GM19043 (cell line): Measurements from ENCODE around the gene OSBP2.

Experiments
- ATAC-seq: cut with Tn5 transposase; IDR thresholded peaks from one replicate; pipeline ENCODE4 v1.9.1; 2021; ENCODE audit warnings: low read depth; ENCODE audit not compliant: unreplicated experiment

OSBP2 gene

DNA sequence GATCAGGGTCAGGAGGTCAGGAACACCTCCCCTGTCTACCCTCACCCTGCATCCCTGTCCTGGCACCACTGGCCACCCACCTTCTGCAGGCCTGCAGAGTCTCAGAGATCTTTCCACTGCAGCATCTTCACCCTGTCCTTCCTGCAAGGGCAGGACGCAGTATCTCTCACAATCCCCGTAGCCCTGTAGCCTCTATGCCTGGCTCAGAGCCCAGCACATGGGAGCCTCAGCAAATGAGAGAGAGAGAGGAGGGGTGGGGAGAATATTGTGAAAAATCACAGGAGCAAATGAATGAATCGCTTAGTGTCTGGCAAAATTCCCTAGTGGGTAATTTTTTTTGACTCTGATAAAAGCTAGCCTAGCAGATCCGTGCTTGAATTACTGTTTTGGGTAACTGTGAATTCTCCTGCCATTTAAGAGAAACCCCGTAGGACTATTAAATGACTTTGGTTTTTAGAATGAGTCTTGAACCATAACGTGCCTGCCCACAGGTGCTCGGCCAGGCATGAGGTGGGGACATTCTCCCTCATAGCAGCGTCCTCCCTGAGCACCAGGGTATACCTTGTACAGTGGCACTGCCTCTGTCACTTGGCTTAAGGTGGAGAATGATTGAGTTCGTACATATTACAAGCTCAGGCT is 182.4 kb downstream of the OSBP2 start:
- no peak for ATAC-seq

DNA sequence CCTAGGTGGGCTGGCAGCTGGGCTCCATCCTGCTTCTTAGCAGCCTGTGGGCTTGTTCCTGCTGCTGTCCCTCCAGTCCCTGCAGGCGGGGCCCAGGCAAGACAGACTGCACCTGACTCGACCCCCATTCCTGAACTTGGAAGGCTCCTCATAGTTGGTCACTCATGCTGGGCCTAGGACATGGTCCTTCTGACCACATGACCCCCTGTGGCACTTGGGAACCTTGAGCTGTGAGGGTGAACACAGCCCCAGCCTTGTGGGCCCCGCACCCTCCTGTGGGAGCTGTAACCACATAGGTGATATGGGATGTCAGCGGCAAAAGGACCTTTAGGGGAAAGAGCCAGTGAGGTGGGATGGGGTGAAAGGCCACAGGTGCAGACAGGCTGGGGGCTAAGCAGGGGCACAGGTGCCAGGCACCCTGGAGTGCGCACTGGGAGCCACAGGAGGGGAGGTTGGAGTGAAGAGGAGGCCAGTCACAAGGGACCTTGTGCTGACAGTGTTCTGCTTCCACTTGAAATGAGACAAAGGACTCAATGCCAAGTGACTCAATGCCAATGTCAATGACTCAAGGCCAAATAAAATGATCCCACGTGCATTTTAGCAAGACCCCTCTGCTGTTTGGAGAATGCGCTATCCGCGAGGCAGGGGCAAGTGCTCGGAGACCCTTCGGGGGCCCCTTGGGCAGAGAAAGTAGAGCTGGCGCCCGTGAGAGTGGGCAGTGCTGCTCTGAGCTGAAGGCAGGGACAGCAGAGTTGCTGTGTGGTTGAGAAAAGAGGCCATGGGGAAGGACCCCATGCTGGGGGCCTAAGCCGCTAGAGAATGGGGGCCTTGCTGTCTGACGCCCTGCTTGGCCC is 183.2 kb downstream of the OSBP2 start:
- ATAC-seq = no peak

DNA sequence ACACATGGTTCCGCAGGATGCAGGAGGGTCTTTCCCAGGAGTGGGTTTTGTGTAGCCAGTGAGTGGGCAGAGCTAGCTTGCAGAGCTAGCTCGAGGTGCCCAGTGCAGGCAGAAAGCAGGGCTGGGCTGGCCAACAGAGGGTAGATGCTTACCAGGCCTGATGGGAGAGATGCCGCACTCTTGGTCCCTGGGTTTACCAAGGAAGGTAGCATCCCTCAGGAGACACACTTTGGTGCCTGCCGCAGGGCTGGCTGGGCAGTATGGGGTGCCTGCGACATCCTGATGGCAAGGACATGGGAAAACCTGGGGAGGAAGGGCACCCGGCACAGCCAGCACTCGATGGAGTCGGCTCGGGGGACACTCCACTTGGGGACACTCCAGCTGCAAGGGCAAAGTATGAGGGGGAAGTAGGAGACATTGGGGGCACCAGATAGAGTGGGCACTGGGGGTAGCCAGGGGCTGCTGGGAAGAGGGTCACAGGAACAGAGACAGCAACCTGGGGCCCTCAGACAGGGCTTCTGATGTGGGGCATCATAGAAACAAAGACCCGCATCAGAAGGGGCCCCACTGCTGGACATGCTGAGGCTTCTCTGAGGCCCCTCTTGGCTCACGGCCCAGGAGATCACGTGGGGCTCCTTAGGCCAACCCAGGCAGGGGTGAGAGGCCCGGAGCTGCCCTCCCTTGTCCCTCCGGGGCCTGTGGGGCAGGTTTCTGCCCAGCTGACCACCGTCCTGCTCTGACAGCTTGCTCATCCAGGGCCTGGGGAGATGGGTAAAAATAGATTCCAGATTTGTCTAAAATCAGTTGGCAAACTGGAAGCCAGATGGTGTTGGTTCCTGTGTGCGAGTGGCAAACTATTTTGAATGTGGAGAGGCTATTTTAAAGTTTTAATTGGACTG is 184.1 kb downstream of the OSBP2 start:
- ATAC-seq = no peak

DNA sequence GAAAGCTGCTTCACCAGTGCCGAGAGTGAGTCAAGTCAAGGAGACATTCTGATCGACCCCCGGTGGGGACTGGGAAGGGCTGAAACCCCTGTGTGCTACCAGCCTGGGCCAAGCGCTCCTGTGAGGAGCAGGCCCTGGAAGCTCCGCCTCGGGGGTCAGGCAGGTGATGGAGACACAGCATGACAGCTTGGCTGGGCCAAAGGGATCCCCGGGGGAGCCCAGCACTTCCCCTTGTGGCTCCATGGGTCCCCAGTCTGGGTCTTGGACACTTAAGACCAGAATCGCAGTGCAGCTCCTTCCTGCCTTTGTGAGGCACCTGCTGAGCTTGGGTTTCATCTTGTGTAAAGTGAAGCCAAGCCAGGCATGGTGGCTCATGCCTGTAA is 184.7 kb downstream of the OSBP2 start:
- no peak for ATAC-seq

DNA sequence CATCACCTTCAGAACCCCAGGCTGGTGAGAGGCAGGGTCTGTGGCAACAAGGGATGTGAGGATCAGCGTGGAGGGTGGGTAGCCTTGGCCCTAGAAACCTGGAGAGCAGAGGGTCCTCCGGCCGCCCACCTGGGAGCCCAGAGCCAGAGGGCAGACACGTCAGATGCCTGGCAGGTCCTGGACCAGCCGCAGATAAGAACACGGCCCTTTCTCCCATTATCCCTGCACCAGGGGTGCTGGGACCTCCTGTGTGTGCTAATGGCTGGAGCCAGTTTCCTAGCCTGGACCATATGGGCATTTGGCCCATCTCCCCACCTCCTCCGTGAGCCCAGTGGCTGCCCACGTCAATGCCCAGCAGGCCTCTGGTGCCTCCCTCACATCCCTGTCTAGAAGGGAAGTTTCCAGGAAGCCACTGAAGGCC is 185.5 kb downstream of the OSBP2 start:
- no peak for ATAC-seq

DNA sequence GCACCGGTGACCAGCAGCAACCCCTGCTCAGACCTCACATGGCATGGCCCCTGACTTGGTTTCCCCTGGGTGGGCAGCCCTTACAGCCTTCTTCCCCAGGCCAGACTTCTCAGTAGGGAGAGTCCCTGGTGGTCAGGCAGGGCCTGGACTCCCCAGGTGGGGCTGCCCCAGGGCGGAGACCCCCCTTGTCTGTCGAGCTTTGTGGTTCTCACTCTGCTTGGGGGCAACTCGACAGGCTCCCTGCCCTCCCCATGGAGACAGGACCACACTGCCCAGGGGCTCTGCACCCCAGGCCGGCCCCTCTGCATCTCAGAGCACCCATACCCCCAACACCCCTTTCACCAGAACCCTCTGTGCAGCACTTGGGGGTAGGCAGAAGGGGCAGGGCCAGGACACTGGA is 186.2 kb downstream of the OSBP2 start:
- ATAC-seq = no peak

DNA sequence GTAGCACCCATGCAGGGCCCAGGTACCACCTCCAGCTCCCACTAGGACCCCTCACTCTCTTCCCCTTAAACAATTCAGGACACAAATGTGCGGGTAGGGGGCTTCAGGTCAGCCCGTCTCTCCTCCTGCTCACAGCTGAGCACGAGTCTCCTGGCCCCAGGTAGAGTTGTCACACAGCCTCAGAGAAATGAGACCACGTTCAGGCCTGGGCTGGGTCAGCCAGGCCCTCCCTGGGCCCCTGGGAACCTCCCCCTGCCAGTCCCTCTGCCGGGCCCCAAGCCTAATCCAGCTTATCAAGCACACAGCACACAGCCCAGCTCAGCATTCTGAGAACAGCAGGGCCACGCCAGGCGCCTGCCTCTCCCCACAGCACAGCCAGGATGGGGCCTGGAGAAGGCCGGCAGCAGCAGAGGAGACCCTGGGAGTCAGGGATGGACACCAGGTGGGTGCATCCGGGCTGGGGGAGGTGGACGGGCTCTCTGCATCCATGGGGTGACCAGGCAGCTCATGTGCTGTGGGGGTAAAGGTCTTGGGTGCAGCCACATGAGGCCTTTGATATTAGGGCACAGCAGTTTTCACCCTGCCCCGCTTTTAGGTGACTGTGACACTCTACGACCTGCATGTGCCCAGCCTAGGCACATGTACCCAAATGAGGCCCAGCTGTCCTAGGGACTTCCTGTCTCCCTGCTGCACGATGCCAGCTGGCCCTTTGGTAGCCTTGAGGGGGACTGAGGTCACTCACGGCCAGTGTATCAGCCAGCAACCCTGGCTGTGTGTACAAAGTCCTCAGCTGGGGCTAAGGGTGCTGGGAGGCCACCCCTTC is 186.9 kb downstream of the OSBP2 start:
- ATAC-seq = no peak

DNA sequence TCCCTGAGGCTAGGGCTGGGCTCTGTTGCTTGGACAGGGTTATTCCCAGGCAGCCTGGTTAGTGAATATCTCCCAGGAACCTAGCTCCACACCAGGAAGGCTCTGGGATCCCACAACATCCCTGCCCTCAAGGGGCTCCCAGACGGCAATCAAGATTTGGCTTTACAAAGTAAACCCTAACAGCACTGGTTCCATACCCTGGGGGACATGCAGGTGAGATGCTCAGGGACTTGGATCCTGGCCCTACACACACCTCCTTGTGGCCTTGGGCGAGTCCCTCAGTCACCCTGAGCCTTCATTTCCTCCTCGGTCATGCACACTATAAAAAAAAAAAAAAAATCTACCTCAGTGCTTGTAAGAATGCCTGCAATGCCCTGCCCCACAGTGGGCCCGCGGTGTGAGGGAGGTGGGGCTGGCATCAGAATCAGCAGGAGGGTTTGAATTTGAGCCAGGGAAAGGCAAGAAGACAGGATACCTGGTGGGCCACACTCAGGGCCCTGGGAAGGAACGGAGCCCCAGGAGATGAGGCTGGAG is 187.6 kb downstream of the OSBP2 start:
- ATAC-seq = no peak

DNA sequence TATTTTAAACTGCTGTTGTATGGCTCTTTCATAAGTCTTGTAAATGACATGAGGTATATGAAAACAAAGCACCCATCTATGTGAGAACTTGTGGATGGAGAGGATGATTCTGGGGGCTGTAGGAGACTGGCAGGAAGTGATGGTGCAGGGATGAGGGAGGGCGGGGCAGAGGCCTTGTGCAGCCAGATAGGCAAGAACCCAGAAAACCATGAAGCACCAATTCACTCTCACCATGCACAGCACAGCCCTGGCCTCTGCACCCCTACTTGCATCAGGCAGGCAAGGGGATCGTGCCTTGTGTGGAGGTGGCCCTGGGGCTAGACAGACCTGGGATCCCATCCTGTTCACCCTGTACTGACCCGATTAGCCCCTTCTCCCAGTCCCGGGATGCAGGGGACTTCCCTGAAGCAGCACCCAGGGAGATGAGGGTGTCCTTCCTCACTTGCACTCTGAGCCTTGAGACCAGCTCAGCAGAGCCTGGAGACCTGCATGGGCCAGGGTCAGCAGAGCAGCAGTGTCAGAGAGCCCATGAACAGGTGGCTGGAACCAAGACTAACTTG is 188.4 kb downstream of the OSBP2 start:
- no peak for ATAC-seq

DNA sequence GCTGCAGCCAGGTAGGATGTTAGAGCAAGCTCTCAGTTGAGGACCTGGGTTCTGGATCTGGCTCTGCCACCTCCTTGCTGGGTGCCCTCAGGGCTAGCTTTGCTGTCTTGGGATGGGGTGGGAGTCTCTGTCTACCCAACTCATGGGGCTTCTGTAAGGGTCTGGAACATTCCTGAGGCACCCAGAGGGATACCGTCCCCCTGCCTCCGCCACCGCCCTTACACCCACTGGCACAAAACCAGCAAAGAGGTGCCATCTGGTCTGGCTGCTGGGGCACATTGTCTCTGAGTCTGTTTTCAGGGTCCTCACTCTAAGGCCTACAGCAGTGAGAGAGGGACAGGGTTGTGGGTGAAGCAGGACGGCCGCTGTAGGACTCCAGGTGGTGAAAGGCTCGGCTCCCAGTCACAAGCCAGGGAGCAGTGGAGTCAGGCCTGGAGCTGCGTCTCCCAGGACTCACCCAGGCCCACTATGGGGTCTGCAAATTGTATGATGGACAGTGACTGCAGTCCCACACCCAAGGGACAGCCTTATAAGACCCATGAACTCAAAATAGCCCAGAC is 189.0 kb downstream of the OSBP2 start:
- no peak for ATAC-seq

DNA sequence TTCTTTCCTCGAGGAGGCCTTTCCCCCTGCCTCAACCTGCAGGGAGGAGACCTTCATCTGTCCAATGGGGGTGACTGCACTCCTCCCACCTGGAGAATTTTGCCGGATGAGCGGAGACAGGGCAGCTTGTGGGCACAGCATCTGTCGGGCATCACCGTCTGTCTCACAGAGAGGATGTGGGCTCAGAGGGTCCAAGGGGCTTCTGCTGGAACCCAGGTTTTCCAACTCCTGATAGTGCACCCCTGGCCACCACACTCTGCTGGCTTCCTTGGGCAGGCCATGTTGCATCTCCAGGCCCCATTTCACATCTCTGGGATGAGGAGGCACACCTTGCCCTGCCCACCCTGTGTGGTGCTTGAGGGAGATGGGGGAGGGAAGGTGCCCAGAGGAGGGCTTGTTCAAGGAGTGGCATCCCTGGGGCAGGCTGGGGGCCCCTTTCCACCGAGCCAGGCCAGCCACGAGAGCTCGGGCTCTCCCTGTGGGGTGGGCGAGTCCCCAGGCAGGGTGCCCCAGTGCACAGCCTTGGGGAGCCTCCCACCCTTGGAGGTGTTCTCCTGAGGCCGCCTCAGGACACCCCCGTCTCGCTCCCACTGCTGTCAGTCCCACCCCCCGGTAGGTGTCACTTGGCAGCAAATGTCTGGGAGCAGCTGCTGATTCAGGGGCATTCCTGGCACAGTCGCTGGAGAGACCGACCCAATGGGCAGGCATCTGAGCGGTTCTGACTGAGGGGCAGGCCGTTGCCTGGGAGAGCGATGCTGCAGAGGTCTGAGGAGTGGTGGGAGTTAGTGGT is 189.7 kb downstream of the OSBP2 start:
- ATAC-seq = no peak

DNA sequence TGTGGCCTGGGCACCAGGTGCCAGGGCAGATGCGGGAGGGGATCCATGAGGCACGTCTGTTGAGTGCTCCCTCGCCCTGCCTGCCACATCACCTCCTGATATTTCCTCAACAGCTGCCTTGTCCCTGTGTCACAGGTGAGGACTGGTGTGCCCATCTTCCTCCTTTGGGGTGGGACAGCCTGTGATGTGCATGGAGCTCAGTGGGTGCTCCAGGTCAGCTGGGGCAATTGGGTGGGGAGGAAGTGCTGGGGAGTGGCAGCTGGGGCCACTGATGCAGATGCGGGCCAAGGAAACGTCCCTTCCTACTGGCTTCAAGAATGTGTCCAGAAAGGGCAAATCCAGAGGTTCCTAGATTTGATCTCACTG is 190.3 kb downstream of the OSBP2 start:
- ATAC-seq = no peak

DNA sequence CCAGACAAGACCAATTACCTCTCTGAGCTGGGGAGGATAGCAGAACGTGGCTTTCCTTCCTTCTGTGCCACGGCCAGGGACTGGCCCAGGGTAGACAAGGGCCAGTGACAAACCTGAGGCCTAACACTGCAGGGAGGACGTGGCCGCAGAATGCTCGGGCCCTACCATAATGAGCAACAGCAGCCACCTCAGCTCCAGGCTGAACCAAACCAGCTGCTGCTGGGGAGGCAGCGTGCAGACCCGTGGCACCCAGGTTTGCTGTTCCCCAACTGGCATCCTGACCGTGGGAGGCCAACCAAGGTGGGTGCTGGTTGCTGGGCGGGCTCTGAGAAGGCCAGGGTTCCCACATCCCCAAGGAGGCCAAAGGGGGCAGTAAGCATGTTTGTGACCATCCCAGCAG is 190.9 kb downstream of the OSBP2 start:
- ATAC-seq = no peak

DNA sequence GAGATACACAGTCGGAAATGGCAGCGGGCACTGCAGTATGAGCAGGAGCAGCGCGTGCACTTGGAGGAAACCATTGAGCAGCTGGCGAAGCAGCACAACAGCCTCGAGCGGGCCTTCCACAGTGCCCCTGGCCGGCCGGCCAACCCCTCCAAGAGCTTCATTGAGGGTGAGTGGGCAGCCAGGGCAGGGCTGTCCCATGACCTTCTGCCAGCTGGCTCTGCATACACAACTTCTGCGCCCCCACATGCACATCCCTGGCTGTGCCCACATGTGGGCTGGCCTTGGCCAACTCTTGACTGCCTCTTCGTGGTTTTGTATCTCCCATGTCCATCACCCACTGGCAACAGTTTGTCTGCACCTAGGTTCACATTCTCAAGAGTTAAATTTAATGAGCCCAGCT is 192.8 kb downstream of the OSBP2 start:
- no peak for ATAC-seq

DNA sequence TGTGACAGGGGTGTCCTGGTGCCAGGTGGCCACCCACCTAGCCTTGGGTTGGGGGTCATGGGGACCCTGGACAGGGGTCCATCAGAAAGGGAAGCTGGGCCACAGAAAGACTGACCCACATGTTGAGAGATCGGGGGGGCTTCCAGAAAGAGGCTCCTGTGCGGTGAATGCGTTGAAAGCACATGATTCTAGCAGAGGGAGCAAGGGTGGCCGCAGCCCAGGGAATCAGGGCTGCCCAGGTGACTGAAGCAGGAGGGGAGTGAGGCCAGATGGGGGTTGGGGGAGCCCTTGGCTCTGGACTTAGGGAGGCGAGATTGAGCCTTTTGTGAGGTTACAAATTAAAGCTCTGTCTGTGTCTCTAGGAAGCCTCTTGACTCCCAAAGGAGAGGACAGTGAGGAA is 193.2 kb downstream of the OSBP2 start:
- ATAC-seq = no peak

DNA sequence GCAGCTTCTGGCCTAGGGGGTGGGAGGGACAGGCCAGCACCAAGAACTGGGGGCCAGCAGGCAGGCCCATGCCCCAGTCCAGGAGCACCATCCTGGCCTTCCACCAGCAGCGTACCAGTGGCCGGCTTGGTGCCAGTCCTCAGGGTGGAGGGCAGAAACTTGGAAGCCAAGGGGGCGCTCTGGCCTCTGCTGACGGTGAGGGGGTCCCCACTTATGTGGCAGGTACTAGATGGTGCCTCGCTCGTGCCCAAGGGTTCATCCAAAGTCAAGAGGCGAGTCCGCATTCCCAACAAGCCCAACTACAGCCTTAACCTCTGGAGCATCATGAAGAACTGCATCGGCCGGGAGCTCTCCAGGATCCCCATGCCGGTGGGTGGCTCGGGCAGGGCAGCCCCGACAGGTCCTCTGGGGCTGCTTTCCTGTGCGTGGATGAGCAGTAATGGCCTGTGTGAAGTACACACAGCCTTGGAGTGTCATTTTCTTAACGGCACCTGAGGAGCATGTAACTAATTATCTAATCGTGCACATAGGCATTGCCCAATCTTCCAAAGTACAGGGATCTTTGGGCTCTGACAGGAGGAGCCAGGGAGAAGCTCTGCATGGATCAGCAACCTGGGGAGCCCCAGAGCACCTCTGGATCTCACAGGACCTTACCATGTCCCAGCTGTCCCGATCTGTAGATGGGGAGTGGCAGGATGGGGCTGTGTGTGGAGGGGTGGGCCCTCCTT is 194.8 kb downstream of the OSBP2 start:
- no peak for ATAC-seq

DNA sequence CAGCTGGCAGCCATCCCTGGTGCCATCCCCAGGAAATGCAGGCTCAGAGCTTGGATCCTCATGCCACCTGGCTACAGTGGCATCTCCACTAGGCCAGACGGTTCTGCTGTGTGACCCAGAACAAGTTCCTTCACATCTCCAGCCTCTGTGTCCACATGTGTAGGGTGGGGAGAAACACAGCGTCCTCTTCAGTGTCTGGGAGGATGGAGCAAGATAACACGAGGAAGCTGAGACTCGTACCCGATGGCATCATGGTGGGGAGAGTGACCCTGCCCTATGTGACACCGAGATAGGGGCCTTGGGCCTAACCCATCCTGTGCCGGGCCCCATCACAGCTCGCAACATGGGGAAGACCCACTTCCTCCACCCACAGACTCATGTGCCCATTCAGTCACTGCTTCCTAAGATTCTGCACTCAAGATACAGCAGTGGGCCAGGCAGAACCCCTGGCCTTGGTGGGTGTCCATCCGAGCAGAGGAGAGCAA is 195.4 kb downstream of the OSBP2 start:
- ATAC-seq = no peak
